GM19099 (cell line): ENCODE results near the gene BBS10.

Experiments used
- POLR2A ChIP-seq: IDR thresholded peaks from 3 replicates; pipeline ENCODE4 v1.6.1; 2011; ENCODE audit warnings: low read depth; ENCODE audit not compliant: insufficient read length; ENCODE audit errors: extremely low read depth

The BBS10 gene

DNA sequence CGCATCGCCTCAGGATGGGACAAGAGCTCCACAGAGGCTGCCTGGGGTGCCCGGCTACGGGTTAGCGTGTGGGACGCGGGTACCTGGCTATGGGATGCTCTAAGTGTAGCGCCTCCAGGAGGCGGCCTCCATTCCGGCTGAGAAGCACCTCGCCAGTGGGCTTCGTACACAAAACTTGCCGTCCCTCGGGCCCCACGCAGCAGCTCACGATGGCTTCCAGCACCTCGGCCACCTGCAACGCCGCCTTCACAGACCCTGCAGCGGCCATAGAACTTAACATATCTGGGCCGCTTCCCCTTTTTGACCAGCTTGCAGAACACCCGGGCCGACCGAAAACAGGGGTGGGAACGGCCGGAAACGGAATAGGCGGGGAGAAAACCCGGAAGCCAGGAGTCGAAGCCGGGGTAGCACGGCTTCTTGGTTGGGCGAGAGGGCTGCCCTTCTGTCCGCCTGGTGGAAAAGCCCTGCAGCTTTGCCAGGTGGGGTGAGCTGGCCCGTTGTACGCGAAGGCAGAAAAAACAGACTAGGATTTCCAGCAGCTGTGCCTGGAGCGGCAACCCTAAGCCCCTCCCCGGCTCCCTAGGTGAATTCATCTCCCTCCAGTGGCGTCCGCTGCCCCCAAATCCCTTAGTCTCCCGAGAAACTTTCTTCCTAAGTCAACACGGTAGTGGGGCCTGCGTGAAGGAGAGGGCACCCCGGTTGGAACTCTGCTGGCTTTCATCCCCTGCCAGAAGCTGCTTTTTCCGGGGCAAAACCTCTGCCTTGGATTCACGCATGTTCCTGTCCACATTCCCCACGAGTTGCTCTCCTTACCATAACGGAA lies at the start of gene BBS10:
Gene BBS10, minus strand, starts transcription at position 337 of the 823 bp plus-strand sequence. Its CDS starts 57 bp downstream, at position 280.
- peak; percentile 83 for TF ChIP-seq POLR2A

DNA sequence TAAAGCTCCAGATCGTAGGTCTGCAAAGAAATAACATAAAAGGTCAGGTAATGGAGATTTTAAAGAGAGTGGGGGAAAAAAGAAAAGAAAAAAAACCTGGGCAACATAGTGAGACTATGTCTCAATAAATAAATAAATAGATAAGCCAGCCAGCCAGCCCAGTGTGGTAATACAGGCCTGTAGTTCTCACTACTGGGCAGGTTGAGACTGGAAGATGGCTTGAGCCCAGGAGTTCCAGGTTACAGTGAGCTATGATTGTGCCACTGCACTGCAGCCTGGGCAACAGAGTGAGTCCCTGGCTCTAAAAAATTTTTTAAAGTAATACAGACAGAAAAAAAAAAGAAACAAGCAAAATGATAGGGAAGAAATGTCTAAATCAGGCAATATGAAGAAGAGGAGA lies 43.2 kb upstream of the BBS10 start:
- no peak for TF ChIP-seq POLR2A

DNA sequence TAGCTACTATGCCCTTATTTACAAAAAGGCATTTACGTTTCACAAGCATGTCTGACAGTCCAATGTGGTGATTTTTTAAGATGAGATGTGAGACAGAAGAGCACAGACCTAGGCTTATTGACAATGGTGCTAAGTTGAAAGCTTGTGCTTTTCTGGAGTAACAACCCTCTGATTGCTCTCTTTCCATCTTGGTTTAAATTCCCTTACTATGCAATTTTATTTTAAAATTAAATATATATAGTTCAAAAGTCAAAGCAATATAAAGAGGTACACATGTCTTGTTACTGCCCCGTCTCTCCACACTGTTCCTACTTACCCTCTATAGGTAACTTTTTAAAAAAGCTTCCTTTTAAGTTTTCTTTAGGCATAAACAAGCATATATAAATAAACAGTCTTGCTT lies 39.4 kb upstream of the BBS10 start:
- no peak for TF ChIP-seq POLR2A

DNA sequence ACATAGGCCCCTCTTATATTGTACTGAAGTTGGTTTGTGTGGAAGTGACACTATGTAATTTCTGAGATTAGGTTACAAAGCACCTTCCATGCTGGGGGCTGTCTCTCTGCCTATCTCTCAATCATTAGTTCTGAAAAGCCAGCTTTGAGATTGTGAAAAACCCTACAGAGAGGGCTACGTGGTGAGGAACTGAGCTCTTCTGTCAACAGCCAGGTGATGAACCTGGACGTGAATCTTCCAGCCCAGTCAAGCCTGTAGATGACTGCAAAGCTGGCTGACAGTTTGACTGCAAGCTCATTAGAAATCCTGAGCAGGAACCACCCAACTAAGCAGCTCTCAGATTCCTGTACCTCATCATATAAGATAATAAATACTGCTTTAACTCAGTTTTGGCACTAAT lies 36.3 kb upstream of the BBS10 start:
- TF ChIP-seq POLR2A, result no peak

DNA sequence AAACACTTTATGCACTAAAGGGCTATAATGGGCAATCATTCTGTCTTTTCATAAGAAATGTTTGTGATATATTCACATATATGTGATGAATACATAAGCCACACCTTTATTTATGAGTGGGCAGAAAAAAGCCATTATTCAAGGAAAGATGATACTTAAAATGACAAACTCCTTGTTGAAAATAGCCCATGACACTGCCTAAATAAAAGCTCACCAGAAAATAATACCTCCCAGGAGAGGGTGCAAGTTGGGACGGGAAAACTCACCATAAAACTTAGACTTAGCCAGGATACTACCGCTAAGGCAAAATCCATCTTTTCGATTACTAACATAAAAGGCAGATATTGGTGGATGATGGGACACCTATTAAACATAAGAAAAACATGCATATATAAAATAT lies 35.8 kb upstream of the BBS10 start:
- no peak for TF ChIP-seq POLR2A

DNA sequence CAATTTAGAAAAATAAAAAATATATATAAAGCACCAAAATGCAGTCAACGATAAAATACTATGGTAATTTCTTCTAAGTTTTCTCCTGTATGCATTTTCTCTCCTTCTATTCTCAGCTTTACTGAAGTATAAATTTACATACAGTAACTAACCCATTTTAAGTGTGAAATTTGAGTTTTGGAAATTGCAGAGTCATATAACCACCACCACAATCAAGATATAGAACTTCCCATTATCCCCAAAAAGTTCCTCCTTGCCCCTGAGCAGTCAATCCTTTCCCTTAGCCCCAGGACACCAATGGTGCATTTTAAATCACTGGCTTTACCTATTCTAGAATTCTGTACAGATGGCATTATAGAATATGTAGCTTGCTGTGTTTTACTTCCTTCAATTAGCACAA lies 31.0 kb upstream of the BBS10 start:
- no peak for TF ChIP-seq POLR2A

DNA sequence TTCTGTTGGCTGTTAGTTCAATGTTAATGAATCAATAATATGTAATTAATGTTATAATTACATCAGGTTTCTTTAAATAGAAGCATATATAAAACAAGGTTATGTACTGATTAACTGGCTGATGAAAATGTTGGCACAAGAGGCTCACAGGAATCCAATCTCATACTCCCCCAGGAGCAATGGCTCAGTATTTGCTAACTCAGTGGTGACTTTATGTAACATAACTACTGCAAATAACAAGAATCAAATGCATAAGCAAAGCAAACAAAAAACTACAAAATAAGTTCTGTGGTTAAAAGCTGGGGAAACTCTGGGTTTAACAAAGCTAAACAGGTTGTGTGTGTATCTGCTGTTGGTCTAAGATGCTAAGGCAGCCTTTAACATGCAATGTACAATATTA lies 27.7 kb upstream of the BBS10 start:
- TF ChIP-seq POLR2A, result no peak

DNA sequence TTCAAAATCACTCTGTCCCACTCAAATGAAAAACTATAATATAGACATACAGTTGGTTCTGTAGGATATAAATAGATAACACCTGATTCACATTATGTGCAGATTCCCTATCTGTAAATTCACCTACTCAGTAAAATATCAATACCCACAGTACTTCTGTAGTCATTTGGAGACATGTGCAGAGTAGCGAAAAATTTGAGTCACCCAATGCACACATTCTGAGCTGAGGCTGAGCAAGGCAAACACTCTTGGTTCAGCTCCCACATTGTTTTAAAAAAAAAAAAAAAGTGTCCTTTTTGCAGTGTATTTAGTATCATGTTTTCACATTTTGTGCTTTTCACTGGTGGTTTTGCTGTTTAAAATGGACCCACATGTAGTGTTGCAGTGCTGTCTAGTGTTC lies 27.3 kb upstream of the BBS10 start:
- no peak for TF ChIP-seq POLR2A

DNA sequence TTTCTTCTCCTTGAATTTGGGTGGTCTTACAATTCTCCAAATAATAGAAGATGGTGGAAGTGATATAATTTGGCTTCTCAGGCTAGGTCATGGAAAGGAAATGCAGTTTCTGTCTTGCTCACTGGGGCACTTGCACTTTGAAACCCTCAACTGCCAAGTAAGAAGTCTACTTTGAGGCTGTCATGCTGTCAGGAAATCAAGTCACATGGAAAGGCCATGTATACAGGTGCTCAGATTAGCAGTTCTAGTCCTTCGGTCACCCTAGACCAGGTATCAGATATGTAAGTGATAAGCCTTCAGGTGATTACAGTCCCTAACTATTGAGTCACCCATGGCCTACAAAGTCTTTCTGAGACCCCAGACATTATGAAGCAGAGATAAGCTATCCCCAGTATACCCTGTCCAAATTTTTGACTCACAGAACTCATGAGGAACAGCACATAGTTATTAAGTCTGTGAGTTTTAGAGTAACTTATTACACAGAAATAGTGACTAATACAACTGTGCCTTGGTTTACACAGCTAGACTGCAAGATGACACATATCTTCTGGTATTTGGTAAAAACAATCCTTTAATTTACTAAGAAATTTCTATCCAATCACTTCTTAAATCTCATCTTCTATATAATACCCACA lies 26.3 kb upstream of the BBS10 start:
- no peak for TF ChIP-seq POLR2A

DNA sequence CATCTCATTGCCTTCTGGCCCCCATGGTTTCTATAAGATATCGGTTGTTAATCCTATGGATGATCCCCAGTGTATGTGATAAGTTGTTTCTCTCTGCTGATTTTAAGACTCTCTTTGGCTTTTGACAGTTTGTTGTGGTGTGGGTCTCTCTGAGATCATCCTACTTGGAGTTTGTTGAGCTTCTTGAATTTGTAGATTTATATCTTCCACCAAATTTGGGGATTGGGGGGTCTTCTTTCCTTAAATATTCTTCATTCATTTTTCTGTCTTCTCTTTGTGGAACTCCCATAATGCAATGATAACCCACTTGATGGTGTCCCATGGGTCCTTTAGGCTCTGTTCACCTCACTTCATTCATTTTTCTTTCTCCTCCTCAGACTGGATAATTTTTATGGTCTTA lies 20.0 kb upstream of the BBS10 start:
- TF ChIP-seq POLR2A, result no peak

DNA sequence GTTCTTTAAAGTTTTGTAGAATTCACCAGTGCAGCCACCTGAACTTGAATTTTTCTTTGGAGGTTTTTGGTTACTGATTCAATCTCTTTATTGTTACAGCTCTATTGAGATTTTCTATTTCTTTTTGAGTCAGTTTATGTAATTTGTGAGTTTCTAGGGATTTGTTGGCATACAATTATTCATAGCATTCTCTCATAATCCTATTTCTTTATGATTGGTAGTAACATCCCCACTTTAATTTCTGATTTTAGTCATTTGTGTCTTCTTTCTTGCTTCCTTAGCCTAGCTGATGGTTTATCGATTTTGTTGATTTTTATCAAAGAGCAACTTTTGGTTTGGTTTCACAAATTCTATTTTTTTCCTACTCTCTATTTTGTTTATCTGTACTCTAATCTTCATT lies 17.9 kb upstream of the BBS10 start:
- no peak for TF ChIP-seq POLR2A

DNA sequence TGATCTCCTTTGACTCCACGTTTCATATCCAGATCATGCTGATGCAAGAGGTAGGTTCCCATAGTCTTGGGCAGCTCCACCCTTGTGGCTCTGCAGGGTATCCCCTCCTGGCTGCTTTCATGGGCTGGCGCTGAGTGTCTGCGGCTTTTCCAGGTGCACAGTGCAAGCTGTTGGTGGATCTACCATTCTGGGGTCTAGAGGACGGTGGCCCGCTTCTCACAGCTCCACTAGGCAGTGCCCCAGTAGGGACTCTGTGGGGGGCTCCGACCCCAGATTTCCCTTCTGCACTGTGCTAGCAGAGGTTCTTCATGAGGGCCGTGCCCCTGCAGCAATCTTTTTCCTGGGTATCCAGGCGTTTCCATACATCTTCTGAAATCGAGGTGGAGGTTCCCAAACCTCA lies 12.1 kb upstream of the BBS10 start:
- TF ChIP-seq POLR2A, result no peak

DNA sequence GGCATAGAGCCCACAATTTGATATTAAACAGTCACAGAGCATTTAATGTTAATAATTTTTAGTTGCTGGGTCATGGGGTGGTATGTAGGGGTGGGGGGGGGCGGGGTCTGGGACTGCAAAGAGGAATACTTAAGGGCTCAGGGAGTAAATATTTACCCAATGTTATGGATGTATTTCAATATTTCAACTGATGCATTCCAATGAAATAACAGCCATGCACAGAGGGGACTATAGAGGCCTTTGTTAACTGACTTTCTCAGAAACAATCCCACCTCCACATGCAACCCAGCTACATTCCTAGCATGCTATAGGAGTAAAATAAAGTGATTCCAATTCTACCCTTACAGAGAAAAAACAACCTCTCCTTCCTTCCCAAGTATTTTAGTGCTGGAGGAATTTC lies 7.9 kb upstream of the BBS10 start:
- no peak for TF ChIP-seq POLR2A

DNA sequence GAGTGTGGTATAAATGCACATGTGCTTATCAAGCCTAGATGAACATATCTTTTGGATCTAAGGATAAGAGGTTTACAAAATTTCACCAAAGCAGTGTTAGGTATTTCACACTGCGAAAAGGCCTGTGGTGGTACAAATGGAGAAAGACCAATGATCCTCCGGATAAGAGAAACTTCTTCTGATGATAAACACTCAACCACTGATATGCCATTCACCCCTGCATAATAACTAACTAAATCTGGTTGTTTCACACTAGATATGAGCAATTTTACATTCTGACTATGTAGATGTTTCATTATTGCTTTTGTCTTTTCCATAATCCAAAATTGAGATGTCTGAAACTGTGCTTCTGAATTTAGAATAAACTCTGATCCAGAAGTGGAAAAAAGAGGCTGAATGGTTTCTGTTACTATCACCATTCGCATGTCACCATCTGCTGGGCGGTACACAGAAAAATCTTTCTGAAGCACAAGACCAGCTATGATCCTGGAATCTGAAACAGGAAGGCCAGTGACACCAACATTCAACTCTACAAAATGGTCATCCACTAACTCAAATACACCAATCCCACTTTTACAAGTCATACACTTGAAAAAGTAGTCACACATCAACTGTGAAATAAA lies 1.3 kb downstream of the BBS10 start:
- no peak for TF ChIP-seq POLR2A

DNA sequence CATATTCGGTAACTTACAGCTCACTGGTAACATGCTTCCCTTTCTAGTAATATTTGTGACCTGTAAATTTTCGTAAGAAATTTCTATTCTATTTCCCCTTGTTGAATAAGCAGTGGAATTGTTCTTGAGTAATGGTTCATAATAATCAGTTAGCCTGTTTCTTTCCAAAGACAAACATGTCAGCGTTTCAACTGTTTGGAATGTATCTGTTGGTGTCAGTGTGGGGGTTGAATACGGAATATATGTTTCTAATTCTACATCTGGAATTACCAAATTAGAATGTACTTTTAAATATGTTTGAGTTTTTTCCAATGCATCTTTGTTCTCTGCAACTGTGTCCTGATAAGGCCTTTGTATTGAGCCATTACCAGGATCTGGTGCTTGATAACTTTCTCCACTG lies 2.0 kb downstream of the BBS10 start:
- no peak for TF ChIP-seq POLR2A

DNA sequence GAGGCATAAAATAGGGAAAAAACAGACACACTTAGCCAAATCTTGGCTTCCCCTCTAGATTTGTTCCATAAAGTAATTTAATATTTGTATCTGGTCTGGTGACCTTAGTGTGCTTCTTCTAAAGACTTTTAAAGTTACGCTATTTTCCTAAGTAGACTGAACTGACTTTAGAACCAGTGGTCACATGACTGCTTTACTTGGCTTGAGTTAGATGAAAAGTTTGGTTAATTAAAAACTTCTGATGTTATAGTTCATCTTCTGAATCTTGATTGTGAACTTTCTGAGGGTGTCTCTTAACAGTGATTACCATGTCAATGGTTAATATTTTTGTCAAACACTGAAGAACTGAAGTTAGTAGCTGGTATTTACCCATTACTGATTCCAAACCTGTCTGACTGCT lies 2.6 kb downstream of the BBS10 start:
- no peak for TF ChIP-seq POLR2A
